ENCODE results near the gene SH3RF3.

The SH3RF3 gene

DNA sequence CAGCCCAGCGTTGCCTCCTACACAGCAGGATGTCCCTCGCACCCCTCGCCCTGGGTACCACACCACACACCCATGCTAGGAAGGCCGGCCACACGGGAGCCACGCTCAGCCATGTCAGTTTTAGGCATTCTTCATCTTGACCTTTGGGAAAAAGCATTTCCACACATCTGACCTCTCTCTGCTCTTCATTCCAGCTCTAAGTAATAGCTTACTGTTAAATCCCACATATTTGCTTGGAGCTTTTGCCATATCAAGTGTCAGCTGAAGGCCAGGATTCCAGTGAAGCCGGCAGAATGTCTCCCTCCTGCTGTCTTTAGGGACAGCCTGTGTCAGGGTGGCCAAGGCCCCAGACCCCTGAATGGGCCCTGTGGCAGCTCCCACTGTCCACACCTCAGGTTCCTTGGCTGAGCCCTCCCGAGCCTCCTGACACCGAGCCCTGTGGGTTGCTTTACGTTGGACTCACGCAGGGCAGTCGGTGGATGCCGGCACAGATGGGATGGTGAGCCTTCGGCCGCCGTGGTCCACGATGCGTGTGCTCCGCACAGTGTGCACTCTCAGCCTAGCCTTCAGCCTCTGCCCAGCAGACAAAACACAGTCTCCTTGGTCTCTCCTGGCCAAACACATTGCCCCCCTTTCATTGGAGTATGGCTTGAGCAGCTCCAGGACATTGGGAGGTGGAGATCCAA is 282.8 kb downstream of the SH3RF3 start:
- no peak for DNase-seq (ENCODE audit: low read depth, low spot score)

DNA sequence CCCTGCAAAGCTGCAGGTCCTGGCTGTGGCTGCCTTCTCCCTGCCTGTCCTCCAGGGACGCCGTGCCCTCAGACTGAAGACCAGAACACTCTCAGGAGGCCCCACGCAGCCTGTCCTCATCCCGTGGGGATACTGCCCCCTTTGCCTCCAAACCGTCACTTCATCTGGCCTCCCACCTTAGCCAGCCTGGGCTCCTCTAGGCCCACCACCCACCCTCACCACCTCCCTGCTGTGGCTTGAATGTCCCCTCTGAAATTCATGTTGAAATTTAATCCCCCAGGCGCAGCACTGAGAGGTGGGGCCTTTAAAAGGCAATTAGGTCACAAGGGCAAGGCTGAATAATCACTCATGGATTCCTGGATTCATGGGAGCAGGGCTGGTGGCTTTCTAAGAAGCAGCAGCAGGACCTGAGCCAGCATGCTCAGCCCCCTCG is 286.6 kb downstream of the SH3RF3 start:
- DNase-seq (ENCODE audit: low read depth, low spot score) = no peak

DNA sequence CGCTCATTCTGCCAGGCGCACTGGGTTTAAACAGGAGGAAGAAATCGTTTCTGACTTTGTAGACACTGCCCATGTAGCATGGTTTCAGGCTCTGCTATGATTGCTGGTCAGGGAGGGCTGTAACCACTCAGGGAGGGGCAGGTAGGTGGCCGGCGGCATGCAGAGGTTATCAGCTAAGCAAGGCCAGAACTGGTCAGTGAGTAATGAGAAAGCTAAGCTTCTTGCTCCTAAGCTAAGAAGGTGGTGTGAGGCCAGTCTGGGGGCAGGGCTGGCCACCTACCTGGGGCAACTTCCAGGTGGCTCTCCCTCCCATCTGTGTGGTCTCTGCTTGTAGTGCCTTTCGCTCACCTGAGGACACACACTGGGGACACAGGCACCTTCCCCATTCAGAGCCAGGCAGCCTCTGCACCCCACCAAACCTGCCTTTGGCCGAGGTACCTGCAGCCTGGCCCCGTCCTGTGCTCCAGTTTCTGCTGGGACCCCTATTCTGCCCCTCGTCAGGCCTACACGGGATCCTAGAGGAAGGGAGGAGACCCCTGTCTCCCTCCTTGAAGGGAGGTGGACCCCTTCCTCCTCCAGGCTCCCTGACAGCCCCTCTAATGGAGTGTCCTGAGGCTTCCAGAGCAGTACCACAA is 288.8 kb downstream of the SH3RF3 start:
- no peak for DNase-seq (ENCODE audit: low read depth, low spot score)

DNA sequence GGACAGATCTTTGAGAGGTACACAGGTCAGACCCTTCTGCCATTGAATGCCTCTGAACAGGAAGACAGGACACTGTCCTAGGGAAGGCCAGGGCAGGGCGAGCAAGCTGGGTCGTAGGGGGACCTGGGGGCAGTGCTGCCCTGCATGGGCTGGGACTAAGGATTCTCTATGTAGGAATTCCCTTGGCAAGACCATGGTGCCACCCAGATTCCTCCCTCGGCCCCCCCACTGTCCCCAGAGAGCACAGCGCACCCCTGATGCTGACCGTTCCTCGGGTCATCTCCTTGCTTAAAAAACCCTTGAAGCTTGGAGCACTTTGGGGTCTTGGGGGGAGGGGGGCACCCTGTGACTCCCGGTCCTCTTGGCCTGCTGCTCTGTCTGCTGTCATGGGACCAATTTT is 289.7 kb downstream of the SH3RF3 start:
- DNase-seq (ENCODE audit: low read depth, low spot score) = no peak

DNA sequence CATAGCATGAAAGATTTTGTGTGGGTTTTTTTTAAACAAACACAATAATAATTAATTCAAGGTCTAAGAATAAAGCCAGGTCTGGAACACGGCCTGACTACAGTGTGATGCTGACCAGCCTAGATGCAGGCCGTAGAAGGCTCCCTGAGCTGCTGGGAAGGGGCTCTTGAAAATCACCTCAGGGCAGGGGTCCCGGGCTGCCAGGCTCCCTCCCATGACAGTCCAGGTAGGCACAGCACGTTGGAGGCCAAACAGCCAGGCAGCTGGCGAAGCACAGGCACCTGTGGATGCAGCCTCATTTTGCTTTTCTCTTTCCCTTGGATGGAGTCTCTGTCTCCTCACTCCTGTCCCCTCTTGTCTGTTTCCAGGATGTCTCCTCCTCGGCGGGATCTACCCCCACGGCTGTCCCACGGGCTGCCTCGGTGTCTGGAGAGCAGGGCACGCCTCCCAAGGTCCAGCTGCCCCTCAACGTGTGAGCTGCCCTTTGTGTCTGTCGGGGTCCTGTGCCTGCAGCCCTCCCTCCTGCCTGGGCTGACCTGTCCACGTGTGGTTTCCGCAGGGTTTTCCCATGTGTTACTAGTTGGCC is 290.3 kb downstream of the SH3RF3 start:
- DNase-seq (ENCODE audit: low read depth, low spot score) = no peak

DNA sequence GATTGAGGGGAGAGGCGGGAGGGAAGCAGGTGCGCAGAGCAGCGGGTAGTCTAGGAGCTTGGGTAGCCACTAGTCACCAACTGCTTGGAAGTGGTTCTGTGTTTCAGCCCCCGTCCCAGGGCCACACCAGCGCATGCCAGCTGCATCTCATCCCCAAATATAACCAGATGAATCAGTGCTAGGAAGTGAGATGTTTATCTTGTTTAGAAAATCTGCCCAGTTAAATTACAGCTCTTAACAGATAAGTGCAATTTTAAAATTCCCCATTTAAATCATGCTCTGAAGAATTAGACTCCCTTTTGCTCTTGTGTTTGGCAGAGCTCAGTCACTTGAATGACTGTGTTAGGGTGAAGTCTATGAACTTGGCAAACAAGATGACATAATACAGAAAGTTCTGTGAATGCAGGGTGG is 291.0 kb downstream of the SH3RF3 start:
- DNase-seq (ENCODE audit: low read depth, low spot score) = no peak

DNA sequence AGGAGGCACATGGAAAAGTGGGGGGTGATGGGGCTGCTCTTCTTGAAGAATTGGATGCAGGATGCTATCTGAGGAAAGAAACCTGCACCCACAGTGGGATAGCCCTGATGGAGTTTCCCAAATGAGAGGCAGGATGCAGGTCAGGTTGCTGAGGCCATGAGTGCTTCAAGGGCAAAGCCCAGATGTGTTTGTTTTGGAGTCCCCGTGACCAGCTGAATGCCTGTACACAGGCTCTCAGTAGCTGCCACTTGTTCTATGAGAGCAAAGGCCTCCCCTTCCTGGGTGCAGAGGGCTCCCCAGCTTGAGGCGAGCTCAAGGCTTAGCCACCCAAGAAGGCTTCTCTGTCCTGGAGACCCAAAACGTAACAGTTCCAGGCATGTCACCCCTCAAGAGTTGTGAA is 292.1 kb downstream of the SH3RF3 start:
- no peak for DNase-seq (ENCODE audit: low read depth, low spot score)

DNA sequence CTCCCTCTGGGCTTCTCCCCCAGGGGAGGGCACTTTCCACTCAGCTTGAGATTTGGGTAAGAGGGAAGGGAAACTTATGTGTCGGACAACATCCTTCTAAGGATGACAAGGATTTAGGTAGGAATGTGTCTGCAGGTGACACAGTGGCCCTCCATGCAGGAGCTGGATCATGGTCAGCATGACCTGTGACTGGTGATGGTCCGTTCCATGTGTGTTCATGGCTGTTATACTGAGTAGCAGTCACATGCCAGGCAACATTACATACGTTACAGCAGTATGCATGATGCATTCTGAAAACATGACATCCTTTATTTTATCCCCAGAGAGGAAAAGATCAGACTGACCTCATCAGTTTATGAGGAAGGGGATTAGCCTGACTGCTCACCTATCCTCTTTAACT is 292.6 kb downstream of the SH3RF3 start:
- DNase-seq (ENCODE audit: low read depth, low spot score) = no peak

DNA sequence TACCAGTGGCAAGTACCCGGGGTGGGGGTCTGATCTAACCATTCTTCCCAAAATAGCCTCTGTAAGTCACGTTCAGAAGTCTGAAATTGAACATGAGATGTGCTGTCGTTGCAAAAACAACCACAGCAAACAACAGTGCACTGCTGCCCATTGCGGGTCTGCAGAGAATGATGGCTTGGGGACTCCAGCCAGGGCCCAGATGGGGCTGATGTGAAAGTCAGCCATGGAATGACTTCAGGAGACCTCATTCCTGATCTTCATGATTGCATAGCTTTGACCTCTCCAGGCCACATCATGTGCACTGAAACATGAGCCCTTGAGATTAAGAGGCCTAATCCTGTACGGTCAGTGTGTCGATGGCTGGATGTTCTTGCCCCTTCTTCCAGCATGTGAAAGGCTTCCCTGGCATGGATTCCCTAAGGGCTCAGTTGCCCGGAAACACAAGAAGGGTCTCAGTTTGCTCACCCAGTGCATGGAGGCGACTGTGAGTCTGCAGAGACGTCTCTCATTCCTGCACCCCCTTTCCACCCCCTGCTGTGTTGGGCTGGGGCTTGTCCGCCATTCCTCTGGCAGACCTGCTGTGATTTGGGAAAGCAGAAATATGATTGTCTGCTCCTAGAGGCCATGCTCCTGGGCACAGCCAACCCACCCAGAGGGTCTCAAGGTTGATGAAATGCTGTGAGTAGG is 293.2 kb downstream of the SH3RF3 start:
- DNase-seq (ENCODE audit: low read depth, low spot score) = no peak

DNA sequence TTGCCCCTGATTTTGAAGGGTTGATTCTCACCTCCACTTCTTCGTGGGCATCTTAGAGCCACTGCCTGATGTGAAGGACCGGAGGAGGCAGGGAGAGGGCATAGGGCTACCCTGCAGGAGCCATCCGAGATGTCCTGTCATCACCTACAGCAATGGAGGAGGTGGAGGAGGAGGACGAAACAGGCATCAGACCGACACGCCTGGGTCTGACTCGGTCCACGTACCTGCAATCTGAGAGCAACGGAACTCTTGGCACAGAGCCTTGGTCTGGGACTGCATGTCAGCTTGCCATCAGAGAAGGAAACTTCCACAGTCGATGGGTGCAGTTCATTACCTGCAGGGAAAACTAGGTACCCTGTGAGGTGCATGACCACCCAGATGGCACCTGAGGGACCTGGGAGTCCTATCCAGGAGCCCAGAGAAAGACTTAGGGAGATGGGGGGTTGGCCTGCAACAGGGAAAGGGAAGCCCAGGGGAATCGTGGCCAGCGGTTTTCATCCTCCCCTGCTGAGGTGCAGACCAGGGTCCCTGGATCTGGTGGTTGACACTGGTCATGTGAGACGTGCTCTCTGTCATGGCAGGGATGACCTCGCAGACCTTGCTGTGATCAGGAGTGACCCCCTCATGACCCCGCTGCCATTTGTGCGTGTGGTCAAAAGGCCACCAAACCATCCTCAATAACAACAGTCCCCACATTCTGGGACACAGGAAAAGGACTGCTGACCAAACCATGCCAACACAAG is 293.9 kb downstream of the SH3RF3 start:
- no peak for DNase-seq (ENCODE audit: low read depth, low spot score)

DNA sequence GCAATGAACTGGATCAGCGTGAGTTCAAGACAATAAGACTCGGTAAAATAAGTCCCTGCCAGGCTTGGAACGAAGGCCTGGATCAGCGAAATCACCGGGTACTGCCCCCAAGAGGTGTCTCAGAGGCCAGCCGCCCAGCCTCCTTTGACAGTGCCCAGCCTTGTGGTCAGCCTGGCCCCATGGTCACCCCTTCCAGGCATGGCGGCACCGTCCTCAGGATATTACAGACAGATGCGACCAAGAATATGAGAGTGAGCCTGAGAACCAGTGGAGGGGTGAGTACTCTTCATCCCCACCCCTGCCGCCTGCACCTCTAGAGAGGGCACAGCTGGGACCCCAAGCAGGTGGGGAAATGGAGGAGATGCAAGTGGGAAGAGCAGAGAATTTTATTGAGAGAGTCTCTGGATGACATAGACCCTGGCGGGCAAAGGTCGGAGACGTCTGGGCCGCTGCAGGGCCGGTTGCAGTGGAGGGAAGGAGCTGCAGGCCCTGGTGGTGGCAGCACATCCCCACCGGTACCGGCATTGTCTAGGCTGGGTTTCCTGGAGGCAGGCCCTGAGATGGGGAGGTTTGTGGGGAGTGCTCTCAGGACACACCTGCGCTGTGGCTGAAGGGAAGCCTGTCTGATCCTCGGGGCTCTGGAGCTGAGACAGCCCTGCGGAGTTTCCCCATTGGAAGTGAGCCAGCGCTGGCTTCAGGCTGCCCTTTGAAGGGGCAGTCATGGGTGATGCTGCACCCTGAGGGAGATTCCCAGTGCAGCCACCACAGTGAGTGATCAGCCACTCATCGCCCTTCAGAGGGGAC is 294.8 kb downstream of the SH3RF3 start:
- DNase-seq (ENCODE audit: low read depth, low spot score) = no peak

DNA sequence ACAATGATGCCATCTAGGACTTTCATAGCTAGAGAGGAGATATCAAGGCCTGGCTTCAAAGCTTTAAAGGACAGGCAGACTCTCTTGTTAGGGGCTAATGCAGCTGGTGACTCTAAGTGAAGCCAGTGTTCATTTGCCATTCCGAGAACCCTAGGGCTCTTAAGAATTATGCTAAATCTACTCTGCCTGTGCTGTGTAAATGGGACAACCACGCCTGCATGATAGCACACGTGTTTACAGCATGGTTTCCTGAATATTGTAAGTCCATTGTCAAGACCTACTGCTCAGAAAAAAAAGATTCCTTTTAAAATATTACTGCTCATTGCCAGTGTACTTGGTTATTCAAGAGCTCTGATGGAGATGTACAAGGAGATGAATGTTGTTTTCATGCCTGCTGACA is 296.4 kb downstream of the SH3RF3 start:
- DNase-seq (ENCODE audit: low read depth, low spot score) = no peak

DNA sequence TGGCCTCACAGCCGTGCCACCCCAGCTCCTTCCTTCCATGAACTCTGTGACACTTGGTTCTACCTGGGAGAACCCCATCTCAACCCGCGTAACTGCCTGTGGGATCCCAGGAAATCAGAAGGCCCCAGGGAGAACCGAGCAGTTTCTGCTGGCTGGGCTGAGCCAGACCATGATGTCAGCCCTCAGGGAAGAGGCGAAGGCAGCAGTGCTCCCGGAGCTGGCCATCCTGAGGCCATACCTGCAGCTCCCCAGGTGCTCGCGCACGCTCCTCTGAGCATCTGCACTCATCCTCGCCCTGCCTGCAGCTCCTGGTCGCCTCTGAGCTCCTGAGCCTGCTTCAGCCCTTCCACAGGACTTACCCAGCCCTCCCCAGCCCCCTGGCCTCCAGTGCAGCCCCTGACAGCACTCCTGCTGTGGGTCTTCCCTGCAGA is 298.7 kb downstream of the SH3RF3 start:
- no peak for DNase-seq (ENCODE audit: low read depth, low spot score)

DNA sequence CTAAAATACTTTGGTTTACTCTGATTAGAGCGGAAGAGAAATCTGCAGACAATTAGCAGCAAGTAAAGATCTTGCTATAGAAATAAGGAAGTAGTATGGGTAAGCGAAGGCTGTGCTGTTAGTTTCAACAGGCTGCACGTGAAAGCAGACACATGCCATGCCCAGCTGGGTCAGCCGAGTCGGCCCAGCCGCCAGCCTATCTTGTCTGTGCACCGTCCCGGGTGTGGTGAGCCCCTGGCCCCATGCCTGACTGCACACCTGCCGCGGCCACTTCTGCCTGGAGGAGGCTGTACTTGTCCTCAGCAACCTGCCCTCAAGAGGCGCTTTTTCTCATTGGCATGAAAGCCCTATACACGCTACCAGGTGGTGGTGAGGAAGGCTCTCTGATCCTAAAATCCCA is 299.3 kb downstream of the SH3RF3 start:
- DNase-seq (ENCODE audit: low read depth, low spot score) = no peak

DNA sequence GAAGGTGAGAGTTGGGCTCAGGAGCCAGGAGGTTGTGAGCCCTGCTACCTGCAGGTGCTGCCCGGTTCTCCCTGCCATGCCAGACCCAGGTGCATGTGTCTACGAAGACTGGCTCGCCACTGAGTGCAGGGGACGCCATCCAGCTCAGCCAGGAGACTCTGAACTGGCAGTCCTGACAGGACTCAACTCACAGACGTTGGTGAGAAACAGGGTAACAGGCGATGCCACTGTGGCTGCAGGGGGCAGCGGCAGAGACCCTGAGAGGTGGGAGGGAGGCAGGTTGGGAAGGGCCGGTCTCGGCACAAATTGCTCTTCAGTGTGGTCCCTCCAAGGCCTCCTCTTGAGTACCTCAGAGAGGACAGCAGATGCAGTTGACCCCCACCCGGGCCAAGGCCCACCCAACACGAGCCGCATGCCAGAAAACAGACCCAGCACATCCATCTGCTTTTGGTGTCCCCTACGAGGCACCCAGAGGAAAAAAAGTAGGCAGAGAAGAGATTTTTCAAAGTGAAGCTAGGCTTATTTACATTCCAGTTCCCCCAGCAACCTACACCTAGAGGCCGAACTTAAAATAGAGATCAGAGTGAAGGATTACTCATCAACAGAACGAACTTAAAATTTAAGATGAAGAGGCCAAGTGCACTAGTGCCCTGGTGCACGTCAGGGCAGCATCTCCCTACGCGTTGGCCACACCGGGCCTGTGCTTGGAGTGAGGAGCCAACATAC is 300.0 kb downstream of the SH3RF3 start:
- DNase-seq (ENCODE audit: low read depth, low spot score) = no peak

DNA sequence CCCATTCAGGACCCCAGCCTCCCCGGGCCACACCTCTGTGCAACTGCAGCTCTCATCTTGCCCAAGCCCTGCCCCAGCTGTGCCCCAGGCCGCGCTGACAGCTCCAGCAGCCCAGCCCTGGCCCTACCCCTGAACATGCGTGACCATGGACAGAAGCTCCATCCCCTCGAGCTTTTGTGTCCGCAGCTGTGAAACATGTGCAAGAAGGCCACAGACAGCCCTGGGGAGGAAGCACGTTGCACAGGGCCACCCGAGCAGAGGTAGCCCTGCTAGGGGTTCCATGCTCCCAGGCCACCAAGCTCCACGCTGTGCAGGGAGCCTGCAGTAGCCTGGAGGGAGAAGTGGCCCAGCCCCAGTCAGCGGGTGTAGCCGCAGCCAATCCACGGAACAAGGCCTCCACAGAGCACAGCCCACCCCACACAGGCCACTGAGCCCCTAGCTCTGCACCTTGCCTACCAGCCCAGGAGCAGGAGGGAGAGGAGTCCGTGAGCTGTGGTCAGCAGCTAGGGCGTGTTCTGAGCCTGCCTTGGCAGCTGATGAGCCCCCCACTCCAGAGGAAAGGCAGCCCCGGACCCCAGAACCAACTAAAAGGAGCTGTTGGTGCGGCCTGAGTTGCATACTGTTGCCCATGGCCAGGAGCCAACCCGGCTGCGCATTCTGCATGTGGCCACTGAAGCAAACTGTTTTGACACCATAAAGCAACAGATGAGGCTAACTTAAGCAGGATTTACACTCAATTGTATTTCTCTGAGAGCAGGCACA is 300.7 kb downstream of the SH3RF3 start:
- DNase-seq (ENCODE audit: low read depth, low spot score) = no peak

DNA sequence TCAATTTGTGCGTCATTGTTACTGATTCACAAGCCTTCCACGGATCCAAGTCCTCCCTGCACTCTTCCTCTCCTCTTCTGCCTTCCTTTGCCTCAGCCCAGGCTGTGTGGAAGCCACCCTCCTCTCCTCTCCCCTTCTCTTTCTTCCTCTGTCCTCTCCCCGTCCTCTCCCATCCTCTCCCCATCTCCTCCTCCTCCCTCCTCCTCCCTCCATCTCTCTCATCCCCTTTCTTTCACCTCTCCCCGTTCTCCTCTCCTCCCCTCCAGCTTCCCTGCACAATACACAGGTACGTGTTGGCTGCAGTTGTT is 301.3 kb downstream of the SH3RF3 start:
- DNase-seq (ENCODE audit: low read depth, low spot score) = no peak

DNA sequence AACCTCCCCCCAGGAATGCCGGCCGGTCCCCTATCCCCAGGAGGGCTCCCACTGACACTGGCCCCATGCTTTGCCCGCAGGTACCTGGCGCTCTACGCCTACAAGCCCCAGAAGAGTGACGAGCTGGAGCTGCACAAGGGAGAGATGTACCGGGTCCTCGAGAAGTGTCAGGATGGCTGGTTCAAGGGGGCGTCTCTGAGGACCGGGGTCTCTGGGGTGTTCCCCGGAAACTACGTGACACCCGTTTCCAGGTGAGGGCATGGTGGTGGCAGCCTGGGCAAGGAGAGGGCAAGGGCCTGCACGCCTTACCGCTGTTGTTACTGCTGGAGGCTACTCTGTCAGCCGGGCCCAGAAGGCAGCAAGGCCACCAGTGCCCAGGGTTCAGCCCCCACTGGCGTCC is 303.4 kb downstream of the SH3RF3 start:
- DNase-seq (ENCODE audit: low read depth, low spot score) = no peak

DNA sequence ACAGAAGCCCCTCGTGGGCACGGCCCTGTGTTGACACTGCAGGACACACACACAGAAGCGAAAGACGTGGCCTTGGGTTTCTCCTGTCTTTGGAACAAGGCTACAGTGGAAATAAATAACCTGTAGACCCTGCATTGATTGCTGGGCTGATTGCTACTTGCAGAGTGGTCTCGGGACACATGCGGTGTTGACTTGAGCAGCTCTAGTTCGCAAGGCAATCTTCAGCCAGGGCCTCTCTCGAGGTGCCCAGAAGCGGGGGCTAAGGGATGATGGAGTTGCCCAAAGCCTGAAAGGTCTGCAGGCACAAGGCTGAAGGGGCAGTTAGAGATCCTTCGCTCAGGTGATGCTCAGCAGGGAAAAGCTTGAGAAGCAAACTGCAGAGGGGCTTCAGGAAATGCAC is 304.5 kb downstream of the SH3RF3 start:
- DNase-seq (ENCODE audit: low read depth, low spot score) = no peak

DNA sequence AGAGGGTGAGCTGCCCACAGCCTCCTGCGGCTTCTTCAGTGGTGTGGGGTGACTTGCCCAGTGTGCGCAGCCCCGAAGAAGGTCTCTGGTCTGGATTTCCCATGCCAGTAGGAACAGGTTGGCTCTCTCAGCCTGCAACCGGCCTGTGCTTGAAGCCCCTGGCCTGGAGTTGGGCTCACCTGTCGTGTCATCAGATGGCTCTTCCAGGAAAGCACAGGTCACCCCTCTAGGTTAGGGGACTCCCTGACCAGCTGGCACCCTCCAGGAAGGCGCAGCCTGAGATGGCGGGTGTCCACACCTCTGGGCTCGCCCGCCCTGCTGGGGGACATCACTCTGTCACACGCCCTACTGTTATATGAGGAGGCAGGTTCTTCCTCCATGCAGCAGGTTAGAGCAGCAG is 304.9 kb downstream of the SH3RF3 start:
- no peak for DNase-seq (ENCODE audit: low read depth, low spot score)
